Femur (tissue), 1 donor: Measurements from ENCODE around the gene ELMOD3.
"Not testable (repeated sequence)": the region's sequence is repeated elsewhere in the genome, so short reads cannot be mapped to it uniquely, and the experiment has no call there.

Experiments used
- DNase-seq: peaks from one replicate; pipeline ENCODE4 v3.0.0-alpha.2; 2017

ELMOD3 gene

DNA sequence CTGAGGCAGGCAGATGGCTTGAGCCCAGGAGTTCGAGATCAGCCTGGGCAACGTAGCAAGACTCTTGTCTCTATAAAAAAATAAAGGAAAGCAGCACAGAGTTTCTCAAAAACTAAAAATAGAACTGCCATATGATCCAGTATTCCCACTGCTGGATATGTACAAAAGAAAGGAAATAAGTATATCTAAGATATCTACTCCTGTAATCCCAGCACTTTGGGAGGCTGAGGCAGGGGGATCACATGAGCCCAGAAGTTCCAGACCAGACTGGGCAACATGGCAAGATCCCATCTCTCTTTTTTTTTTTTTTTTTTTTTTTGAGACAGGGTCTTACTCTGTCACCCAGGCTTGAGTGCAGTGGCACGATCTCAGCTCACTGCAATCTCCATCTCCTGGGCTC lies 24.9 kb upstream of the ELMOD3 start:
- DNase-seq = not testable (repeated sequence)

- DNase-seq = no peak
Observed at GRCh38 chr2:85330839-85331636, 23.5 kb upstream of the ELMOD3 start.

DNA sequence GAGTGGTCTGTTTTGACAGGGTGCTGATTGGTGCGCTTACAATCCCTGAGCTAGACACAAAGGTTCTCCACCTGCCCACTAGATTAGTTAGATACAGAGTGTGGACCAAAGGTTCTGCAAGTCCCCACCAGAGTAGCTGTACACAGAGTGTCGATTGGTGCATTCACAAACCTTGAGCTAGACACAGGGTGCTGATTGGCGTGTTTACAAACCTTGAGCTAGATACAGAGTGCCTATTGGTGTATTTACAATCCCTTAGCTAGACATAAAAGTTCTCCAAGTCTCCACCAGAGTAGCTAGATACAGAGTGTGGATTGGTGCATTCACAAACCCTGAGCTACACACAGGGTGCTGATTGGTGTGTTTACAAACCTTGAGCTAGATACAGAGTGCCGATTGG lies 20.7 kb upstream of the ELMOD3 start:
- not testable (repeated sequence) for DNase-seq

- no peak for DNase-seq
Observed at GRCh38 chr2:85334928-85335327, 19.6 kb upstream of the ELMOD3 start.

DNA sequence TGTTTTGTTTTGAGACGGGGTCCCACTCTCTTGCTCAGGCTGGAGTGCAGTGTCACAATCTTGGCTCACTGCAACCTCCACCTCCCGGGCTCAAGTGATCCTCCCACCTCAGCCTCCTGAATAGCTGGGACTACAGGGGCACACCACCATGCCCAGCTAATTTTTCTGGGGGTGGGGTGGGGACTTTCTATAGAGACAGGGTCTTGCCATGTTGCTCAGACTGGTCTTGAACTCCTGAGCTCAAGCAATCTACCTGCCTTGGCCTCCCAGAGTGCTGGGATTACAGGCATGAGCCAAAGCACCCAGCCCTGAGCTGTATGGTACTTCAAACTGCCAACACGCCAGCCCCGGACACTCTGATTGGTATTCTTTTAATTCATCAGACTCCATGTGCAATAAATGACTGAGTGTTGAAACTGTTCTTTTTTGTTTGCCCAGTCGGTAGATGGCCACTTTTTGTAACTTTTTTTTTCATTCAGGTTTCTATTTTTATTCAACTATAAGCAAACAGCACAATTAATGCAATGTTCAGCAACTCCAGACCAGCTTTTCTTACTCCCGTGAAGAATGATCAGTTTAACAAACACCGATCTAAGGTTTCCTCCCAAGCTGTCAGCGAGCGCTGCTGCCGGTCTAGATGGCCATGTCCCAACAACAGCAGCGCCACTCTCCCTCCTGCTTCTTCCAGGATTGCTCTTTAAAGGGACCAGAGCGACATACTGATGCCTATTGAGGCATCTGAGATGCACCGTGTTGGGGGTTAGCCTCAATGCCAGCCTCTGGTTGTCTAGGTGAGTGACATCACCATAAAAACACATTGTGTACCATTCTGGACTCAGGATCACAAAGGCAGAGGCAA lies 14.3 kb upstream of the ELMOD3 start:
- no peak for DNase-seq

DNA sequence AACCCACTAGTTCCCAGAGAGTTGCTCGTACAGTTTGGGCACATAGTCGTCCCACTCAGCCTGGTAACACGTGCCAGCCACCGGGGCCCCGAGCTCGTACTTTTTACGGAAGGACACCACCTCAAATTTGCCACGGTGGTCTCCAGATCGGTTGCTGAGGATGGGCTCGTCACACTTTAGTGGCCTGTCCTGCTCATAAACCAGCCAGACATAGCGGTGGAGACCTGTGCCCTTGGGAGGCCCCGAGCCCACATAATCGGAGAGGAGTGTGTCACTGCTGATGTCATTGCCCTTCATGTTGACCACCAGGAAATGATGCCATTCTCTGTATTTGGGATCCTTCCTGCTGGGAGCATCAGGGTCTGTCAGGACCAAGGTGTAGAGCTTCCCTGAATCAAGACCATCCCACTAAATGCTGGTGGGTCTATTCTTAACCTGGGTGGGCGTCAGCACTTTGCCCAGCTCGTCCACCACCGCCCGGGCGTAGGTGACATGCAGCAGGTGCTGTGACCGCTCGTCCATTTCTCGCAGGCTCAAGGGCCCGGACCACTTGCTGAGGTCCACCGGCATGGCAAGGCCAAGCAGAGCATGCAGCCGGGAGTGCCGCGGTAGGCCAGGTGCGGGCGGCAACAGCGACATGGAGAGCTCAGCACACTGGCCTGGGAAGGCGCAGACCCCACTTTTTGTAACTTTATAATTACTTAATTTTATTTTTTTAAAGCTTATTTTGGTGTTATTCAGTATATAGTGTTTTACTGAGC lies 13.1 kb upstream of the ELMOD3 start:
- no peak for DNase-seq

DNA sequence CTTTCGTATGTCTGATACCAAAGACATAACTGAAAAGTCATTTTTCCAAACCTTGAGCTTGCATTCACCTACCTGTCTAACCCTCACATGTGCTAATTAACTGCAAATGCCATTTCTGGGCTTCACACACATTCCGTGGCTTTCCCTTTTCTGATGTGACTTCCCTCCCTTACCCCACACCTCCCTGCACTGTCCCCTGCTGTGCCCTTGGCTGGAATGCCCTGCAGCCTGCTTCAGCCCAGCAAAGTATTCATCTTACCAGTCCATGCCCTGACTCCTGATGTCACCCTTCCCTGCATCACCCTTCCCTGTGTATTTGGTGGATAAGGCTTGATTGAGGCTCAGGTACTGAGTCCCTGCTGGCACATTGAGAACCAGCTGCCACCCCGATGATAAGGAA lies 12.4 kb upstream of the ELMOD3 start:
- no peak for DNase-seq

- DNase-seq = not testable (repeated sequence)
Observed at GRCh38 chr2:85343207-85343895, 11.2 kb upstream of the ELMOD3 start.

- no peak for DNase-seq
Observed at GRCh38 chr2:85344356-85344954, 10.1 kb upstream of the ELMOD3 start.

- DNase-seq = no peak
Observed at GRCh38 chr2:85347599-85347998, 7.0 kb upstream of the ELMOD3 start.

GRCh38 chr2:85353876-85354285 lies 688 bp upstream of the ELMOD3 start:
- DNase-seq = no peak

DNA sequence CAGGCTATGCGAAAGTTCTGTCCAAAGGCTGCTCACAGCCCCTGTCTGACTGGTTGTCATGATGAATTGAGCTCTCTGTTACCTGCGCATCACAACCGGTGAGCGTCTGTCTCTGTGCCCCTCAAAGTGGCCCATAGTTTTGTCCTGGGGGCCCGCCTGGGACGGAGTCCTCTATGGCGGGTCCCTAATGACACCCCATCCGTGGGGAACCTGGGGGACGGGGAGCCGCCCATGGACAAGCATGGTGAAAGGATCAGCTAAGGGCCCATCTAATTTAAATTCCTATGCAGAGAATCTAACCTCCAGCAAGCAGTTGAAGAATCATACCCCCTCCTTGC lies 473 bp downstream of the ELMOD3 start:
- DNase-seq = peak; percentile 37

- no peak for DNase-seq
Observed at GRCh38 chr2:85355521-85355920, 952 bp downstream of the ELMOD3 start.

DNA sequence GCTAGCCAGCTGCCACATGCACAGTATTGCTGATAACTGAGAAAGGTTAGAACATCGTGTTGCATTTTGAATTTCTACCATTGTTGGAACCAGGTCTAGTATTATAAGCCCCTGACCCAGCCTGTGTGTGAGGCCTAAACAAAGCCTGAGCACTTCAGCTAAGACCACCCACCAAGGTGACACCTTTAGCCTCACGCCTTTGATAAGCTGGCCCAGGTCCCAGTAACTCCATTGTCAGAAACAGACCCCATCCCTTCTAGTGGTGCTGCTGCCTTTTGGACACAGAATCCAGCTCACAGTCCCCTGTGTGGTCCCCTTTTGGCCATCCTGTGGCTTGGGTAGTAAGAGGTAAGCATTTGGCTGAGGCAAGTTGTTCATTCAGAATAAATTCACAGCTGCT lies 1.6 kb downstream of the ELMOD3 start:
- no peak for DNase-seq

DNA sequence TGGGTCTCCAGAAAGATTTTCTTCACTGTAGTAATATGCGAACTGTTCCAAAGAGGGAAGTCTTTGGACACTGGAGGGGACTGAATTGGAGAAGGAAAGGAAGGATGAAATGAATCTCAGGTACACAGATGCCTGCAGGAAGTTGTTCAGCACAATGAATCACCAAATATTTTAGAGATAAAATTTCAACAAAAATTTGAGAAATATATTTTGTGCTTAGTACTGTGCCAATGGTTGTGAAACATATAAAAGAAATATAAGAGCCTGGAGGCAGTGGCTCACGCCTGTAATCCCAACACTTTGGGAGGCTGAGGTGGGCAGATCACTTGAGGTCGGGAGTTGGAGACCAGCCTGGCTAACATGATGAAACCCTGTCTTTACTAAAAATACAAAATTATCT lies 3.2 kb downstream of the ELMOD3 start:
- no peak for DNase-seq

DNA sequence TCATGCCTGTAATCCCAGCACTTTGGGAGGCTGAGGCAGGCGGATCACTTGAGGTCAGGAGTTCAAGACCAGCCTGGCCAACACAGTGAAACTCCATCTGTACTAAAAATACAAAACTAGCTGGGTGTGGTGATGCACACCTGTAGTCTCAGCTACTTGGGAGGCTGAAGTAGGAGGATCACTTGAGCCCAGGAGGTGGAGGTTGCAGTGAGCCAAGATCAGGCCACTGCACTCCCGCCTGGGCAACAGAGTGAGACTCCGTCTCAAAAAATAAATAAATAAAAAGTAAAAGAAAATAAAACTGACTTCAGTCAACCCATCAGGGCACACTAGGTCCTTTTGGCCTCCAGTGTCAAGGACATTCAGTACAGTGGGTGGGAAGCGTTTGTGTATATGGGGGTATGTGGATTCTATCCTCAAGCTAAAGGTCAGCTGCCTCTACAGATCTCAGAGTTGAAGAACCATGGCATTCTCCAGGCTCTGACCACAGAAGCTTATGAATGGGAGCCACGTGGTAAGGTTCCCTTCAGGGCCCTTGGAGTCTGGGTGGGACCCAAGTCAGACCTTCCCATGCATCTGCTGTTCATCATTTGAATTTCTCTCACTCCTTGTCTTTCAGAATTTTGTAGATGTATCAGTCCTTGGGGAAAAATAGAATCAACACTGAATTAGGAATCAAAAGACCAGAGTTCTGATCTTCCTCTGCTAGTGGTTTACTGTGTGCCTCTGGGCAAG lies 8.3 kb downstream of the ELMOD3 start:
- not testable (repeated sequence) for DNase-seq

- no peak for DNase-seq
Observed at GRCh38 chr2:85367180-85367579, 12.6 kb downstream of the ELMOD3 start.

- DNase-seq = no peak
Observed at GRCh38 chr2:85368921-85369320, 14.4 kb downstream of the ELMOD3 start.

DNA sequence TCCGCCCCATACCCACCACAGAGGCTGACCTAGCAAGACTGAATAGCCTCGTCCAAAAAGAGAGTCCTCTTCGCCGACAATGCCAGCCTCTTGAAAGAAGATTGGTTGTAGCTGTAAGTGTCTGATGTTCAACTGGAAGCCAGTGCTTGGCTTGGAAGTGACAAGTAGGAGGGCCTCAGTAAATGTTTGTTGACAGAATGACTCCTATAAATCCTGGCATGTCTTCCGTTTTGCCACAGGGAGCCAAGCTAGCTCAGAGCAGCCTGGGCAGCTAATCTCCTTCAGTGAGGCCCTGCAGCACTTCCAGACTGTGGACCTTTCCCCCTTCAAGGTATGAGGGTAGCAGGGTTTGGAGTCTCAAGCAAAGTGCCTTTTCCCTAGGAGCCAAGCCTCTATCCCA lies 14.9 kb downstream of the ELMOD3 start:
- no peak for DNase-seq

- DNase-seq = no peak
Observed at GRCh38 chr2:85371045-85371444, 16.5 kb downstream of the ELMOD3 start.

- DNase-seq = no peak
Observed at GRCh38 chr2:85376291-85377065, 21.9 kb downstream of the ELMOD3 start.
